SIG-M5 treated with dmso at 0.1 percent for 504 hours (cell line): ENCODE data around the gene SLC49A3.
"Not testable (repeated sequence)": the region's sequence is repeated elsewhere in the genome, so short reads cannot be mapped to it uniquely, and the experiment has no call there.

Experiments used
- DNase-seq: peaks from one replicate; lab custom pipeline; 2025; ENCODE audit not compliant: unreplicated experiment; lab: John Stamatoyannopoulos, UW

The SLC49A3 gene

DNA sequence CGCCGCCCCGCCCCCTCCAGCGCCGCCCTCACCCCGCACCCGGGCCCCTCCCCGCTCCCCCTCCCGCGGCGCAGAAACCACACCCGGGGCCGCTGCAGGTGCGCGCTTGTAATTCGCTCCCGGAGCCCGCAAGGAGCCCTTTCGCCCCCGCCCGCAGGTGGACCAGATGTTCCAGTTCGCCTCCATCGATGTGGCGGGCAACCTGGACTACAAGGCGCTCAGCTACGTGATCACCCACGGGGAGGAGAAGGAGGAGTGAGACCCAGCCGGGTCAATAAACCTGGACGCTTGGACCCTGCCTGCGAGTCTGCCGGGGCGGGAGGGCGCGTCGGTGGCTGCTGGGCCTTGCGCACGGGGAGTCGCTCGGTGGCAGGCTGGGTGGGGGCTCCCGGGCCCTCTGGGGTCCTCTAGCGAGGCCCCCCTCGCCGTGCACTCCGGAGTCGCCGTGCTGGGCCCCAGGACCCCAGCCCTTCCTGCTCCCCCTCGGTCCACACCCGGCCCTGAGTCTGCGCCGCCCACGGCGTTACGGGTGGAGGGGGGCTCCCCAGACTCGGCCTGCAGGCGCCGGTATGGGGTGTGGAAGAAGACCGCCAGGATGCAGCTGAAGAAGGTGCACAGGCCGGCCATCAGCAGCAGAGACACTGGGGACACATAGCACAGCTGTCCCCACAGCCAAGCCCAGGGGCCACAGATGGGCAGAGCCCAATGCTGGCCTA lies 7.1 kb downstream of the SLC49A3 start:
- no peak for DNase-seq

GRCh38 chr4:680928-681645 lies 7.9 kb downstream of the SLC49A3 start:
- DNase-seq, result no peak

- DNase-seq, result no peak
Observed at GRCh38 chr4:680551-680927, 8.4 kb downstream of the SLC49A3 start.

- no peak for DNase-seq
Observed at GRCh38 chr4:680091-680490, 8.9 kb downstream of the SLC49A3 start.

DNA sequence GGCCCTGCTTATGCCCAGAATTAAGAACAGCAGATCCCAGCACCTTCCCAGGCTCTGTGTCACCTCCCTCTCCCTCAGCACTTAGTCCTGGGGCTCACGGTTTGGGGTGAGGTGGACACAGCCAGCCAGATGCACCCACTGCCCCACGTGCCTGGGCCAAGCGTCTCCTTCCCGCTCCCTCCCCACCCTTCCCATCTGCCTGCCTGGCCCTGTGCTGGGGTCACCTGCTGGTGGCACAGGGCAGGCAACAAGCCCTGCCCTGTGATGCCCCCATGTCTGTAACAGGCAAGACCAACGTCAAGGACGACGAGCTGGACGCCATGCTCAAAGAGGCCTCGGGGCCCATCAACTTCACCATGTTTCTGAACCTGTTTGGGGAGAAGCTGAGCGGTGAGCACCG lies 9.3 kb downstream of the SLC49A3 start:
- DNase-seq, result no peak

GRCh38 chr4:679104-679481 lies 9.9 kb downstream of the SLC49A3 start:
- no peak for DNase-seq

GRCh38 chr4:678331-679103 lies 10.4 kb downstream of the SLC49A3 start:
- DNase-seq, result no peak

DNA sequence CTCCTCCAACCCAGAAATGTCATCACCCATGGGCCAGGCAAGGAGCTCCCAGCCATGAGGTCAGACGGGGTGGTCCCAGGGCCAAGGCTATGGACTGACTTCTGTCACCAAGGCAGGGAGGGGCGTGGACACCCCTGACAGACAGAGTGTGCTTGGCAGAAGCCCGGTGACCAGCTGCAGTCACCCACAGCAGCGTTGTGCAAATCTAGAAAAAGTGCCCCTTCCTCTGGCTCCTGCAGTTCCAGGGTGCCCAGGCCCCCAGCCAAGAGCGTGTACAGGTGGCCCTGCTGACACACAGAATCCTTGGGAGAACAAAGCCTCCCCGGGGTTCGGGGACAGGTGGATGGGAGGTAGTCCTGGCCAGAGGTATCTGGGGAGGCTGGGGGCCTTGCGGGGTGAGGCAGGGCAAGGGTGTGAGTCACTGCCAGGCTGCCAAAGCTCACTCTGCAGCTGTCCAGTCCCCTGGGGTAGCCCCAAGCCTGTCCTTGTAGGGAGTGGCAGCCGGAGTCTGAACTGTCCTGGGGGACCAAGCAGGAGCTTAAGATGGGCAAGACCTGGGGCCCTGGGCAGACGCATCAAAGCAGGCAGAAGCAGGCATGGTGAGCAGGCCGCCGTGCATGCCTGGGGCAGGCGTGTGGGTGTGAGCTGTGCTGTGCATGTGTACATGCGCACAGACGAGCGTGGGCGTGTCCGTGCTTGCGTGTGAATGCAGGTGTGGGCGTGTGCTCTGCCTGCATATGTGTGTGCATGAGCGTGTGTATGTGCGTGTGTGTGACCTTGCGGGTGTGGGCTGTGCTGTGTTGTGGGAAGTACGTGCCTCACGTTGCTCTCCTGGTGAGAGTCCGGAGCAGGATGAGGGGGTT lies 11.3 kb downstream of the SLC49A3 start:
- no peak for DNase-seq

GRCh38 chr4:676871-677235 lies 12.1 kb downstream of the SLC49A3 start:
- DNase-seq, result no peak

- no peak for DNase-seq
Observed at GRCh38 chr4:675980-676870, 12.7 kb downstream of the SLC49A3 start.

GRCh38 chr4:675036-675882 lies 13.7 kb downstream of the SLC49A3 start:
- peak; percentile 48 for DNase-seq

GRCh38 chr4:674172-675035 lies 14.5 kb downstream of the SLC49A3 start, which contains the start of the genes ATP5ME and MYL5:
TSS of gene ATP5ME (minus strand) at chr4:674276. CDS start at chr4:674247, 29 bp downstream.
TSS of gene MYL5 (plus strand) at chr4:674542. CDS start at chr4:678027, 3,485 bp downstream.
- peak; percentile 84 for DNase-seq

DNA sequence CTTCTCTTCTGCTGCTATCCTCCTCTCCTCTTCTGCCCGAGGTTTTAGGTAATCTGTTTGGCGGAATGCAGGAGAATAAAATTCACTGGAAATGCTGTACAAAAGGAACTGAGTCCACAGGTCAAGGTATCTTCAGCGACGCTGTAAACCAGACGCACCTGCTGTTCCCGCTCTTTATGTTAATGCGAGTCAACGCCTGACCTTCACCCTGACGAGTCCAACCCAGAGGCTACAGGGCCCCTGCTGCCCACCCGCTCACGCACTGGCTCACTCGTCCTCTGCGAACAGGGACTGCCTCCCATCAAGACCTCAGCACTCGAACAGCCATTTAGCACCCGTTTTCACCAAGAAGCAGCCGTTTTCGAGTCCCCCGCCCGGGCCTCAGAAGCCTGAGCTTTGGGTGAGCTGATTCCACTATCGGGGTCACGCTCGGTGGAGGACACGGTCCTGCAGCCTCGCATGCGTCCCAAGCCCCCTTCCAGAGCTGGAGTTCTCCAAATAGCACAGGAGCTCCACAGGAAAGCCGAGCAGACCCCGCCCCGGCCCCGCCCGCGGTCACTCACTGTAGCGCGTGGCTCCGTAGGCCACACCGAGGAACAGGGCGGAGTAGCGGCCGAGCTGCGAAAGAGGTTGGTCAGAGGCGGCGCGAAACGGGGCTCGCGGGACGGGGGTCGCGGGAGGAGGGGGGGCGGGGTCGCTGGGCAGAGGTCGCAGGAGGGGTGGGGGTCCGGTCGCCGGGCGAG lies 15.4 kb downstream of the SLC49A3 start:
- no peak for DNase-seq

DNA sequence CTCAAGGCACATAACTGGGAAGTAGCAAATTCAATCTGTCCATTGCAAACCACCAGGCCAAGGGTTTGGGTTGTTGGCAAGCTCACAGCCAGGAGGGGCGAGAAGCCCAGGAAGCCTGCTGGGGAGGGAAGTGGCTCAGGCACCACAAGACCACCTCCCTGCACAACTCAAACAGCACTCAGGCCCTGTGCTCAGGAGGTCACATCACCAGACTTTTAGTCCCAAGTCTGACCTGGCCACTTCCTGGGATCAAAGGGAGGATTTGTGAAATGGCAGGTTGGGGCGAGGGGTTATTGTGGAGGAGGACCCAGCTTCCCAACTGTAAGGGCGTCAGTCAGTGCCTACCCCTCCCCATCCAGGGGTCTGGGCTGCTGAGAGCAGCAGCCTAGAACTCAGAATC lies 17.2 kb downstream of the SLC49A3 start:
- no peak for DNase-seq

DNA sequence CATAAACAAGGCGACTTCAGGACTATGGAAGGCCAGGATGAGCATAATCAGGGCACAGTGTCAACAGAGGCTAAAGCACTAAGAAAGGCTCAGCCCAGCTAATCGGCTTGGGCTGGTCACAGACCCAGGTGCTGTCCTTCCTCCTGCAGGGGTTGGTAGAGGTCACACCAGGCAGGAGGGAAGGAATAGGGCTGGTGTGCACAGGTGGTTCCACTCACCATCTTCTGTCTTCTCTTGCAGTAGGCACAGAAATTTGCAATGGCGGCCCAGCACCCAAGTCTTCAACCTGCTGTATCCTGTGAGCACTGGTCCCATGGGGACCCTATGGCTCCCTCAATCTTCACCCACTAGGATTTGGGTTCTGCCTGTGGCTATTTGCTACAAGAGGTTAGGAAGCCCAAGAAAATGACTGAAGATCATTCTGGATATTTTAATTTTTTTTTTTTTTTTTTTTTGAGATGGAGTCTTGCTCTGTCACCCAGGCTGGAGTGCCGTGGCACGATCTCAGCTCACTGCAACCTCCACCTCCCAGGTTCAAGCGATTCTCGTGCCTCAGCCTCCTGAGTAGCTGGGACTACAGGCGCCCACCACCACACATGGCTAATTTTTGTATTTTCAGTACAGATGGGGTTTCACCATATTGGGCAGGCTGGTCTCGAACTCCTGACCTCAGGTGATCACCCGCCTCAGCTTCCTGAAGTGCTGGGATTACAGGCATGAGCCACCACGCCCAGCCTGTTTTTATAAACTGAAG lies 19.0 kb downstream of the SLC49A3 start:
- DNase-seq, result not testable (repeated sequence)

DNA sequence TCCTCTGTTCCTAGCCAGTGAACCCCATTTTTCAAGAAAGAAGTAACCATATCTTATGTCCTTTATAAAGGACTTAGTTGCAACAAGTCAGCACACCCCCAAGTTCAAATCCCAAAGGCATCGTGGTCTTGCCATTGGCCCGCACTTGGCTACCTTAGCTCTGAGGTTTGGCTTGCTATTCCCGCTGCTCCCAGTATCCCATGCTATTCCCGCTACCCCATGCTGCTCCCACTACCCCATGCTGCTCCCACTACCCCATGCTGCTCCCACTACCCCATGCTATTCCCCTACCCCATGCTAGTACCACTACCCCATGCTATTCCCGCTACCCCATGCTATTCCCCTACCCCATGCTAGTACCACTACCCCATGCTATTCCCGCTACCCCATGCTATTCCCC lies 20.7 kb downstream of the SLC49A3 start:
- DNase-seq, result not testable (repeated sequence)

GRCh38 chr4:667545-667925 lies 21.4 kb downstream of the SLC49A3 start:
- no peak for DNase-seq
